DOHH2 (cell line): ENCODE data around the gene AMD1.

ENCODE experiments used
- H3F3A ChIP-seq: fragments of 200-600 bp; sonication (generic), shearing (Covaris generic); 2 replicates; pipeline ENCODE4 v1.6.0; 2016; ENCODE audit warnings: antibody characterized with exemption, mild to moderate bottlenecking; ENCODE audit not compliant: control insufficient read depth, insufficient read depth
- H3K27ac ChIP-seq: fragments of 200-600 bp; sonication (generic); 2 replicates; pipeline ENCODE4 v1.5.1; 2014; ENCODE audit warnings: low read depth, mild to moderate bottlenecking, low read length, moderate library complexity
- H3K27me3 ChIP-seq: fragments of 200-600 bp; sonication (generic); 2 replicates; pipeline ENCODE4 v1.6.1; 2014; ENCODE audit warnings: mild to moderate bottlenecking, low read length, mixed read lengths; ENCODE audit not compliant: control insufficient read depth
- H3K36me3 ChIP-seq: fragments of 200-600 bp; sonication (generic); 2 replicates; pipeline ENCODE4 v1.6.1; 2014; ENCODE audit warnings: mild to moderate bottlenecking, low read length, moderate library complexity, mixed read lengths; ENCODE audit not compliant: control insufficient read depth
- H3K4me1 ChIP-seq: fragments of 200-600 bp; sonication (generic); 2 replicates; pipeline ENCODE4 v1.6.1; 2014; ENCODE audit warnings: mild to moderate bottlenecking, low read length, mixed read lengths; ENCODE audit not compliant: control insufficient read depth
- H3K4me2 ChIP-seq: fragments of 200-600 bp; sonication (generic); 2 replicates; pipeline ENCODE4 v1.6.0; 2014; ENCODE audit warnings: mild to moderate bottlenecking, low read length, moderate library complexity
- H3K4me3 ChIP-seq: fragments of 200-600 bp; sonication (generic); 2 replicates; pipeline ENCODE4 v1.5.1; 2014; ENCODE audit warnings: mild to moderate bottlenecking, low read length, mixed read lengths
- H3K79me2 ChIP-seq: fragments of 200-600 bp; sonication (generic); 2 replicates; pipeline ENCODE4 v1.6.1; 2014; ENCODE audit warnings: mild to moderate bottlenecking, low read length, mixed read lengths; ENCODE audit not compliant: control insufficient read depth
- H3K9me2 ChIP-seq: fragments of 200-600 bp; sonication (generic); replicated peaks from 2 replicates; pipeline ENCODE4 v1.6.1; 2014; ENCODE audit warnings: mild to moderate bottlenecking, low read length, mixed read lengths; ENCODE audit not compliant: control insufficient read depth
- H3K9me3 ChIP-seq: fragments of 200-600 bp; sonication (generic); 2 replicates; pipeline ENCODE4 v1.6.1; 2014; ENCODE audit warnings: antibody characterized with exemption, low read length, mixed read lengths; ENCODE audit not compliant: control insufficient read depth, insufficient read depth
- H4K20me1 ChIP-seq: fragments of 200-600 bp; sonication (generic); 2 replicates; pipeline ENCODE4 v1.6.0; 2014; ENCODE audit warnings: low read depth, mild to moderate bottlenecking, antibody characterized with exemption, low read length, moderate library complexity; ENCODE audit not compliant: control insufficient read depth, insufficient read depth
- CTCF ChIP-seq: fragments of 200-600 bp; sonication (generic); IDR thresholded peaks from one replicate; pipeline ENCODE4 v1.5.1; 2014; ENCODE audit warnings: antibody characterized with exemption, mild to moderate bottlenecking, low read depth, low read length; ENCODE audit not compliant: poor library complexity, severe bottlenecking
- EZH2phosphoT487 ChIP-seq: fragments of 200-600 bp; sonication (generic); IDR thresholded peaks from 2 replicates; pipeline ENCODE4 v1.6.1; 2017; ENCODE audit warnings: borderline replicate concordance, mild to moderate bottlenecking, antibody characterized with exemption, low read length, moderate library complexity, mixed read lengths

AMD1 gene

GRCh38 chr6:110881546-110882273 lies 7.1 kb downstream of the AMD1 start:
- peaks cover 84% of the 10 kb centered on the region for H4K20me1 ChIP-seq
- peaks cover 100% of the 10 kb centered on the region for H3K79me2 ChIP-seq
- H3K36me3 ChIP-seq, result peaks cover 88% of the 10 kb centered on the region
- peak overlapping the region; percentile 89 for H3K4me2 ChIP-seq
- no peaks in the 10 kb centered on the region for H3K27me3 ChIP-seq
- H3K4me3 ChIP-seq, result peak overlapping the region; percentile 4
- peaks cover 90% of the 10 kb centered on the region for H3K4me1 ChIP-seq
- TF ChIP-seq CTCF (no peak), EZH2phosphoT487 (no peak)
- no peaks in the 10 kb centered on the region for H3K9me2 ChIP-seq
- no peaks in the 10 kb centered on the region for H3K9me3 ChIP-seq
- H3K27ac ChIP-seq, result no peak overlapping the region
- H3F3A ChIP-seq, result peaks cover 4% of the 10 kb centered on the region

GRCh38 chr6:110882274-110882619 lies 7.7 kb downstream of the AMD1 start:
- peak overlapping the region; percentile 89 for H3K4me2 ChIP-seq
- H3K79me2 ChIP-seq, result peaks cover 100% of the 10 kb centered on the region
- H3K9me2 ChIP-seq, result no peaks in the 10 kb centered on the region
- 0 out of 2 replicates have a peak overlapping the region, but pooled peaks have one; percentile 4 for H3K4me3 ChIP-seq
- H3K9me3 ChIP-seq, result no peaks in the 10 kb centered on the region
- peaks cover 88% of the 10 kb centered on the region for H3K4me1 ChIP-seq
- no peak for TF ChIP-seq CTCF
- TF ChIP-seq EZH2phosphoT487, result no peak
- peaks cover 87% of the 10 kb centered on the region for H3K36me3 ChIP-seq
- no peaks in the 10 kb centered on the region for H3K27me3 ChIP-seq
- H4K20me1 ChIP-seq, result peaks cover 83% of the 10 kb centered on the region
- H3K27ac ChIP-seq, result no peak overlapping the region
- H3F3A ChIP-seq, result peaks cover 4% of the 10 kb centered on the region

- H3K9me3 ChIP-seq, result no peaks in the 10 kb centered on the region
- peaks cover 4% of the 10 kb centered on the region for H3F3A ChIP-seq
- no peak overlapping the region for H3K4me3 ChIP-seq
- H3K4me1 ChIP-seq, result peaks cover 80% of the 10 kb centered on the region
- no peak overlapping the region for H3K27ac ChIP-seq
- H3K9me2 ChIP-seq, result no peaks in the 10 kb centered on the region
- H3K4me2 ChIP-seq, result peak overlapping the region; percentile 89
- no peak for TF ChIP-seq CTCF
- no peak for TF ChIP-seq EZH2phosphoT487
- H3K36me3 ChIP-seq, result peaks cover 87% of the 10 kb centered on the region
- H3K27me3 ChIP-seq, result no peaks in the 10 kb centered on the region
- H3K79me2 ChIP-seq, result peaks cover 100% of the 10 kb centered on the region
- H4K20me1 ChIP-seq, result peaks cover 78% of the 10 kb centered on the region
Observed at GRCh38 chr6:110882824-110883554, 8.4 kb downstream of the AMD1 start.
